ENCODE results near the gene NTN4.
"Not testable (repeated sequence)": the region's sequence is repeated elsewhere in the genome, so short reads cannot be mapped to it uniquely, and the experiment has no call there.

Gene NTN4

GRCh38 chr12:95623554-95624170 lies 166.9 kb downstream of the NTN4 start:
- peak; percentile 55 for DNase-seq (ENCODE audit: low spot score)

GRCh38 chr12:95622879-95623278 lies 167.7 kb downstream of the NTN4 start:
- no peak for DNase-seq (ENCODE audit: low spot score)

GRCh38 chr12:95621725-95622124 lies 168.8 kb downstream of the NTN4 start:
- DNase-seq (ENCODE audit: low spot score), result no peak

GRCh38 chr12:95620171-95620570 lies 170.4 kb downstream of the NTN4 start:
- DNase-seq (ENCODE audit: low spot score), result no peak

GRCh38 chr12:95616470-95616869 lies 174.1 kb downstream of the NTN4 start:
- DNase-seq (ENCODE audit: low spot score), result not testable (repeated sequence)

GRCh38 chr12:95615749-95616148 lies 174.8 kb downstream of the NTN4 start:
- DNase-seq (ENCODE audit: low spot score), result no peak

GRCh38 chr12:95614390-95614982 lies 176.1 kb downstream of the NTN4 start:
- DNase-seq (ENCODE audit: low spot score), result no peak

- no peak for DNase-seq (ENCODE audit: low spot score)
Measured at GRCh38 chr12:95613021-95613420, 177.5 kb downstream of the NTN4 start.

- DNase-seq (ENCODE audit: low spot score), result no peak
Measured at GRCh38 chr12:95611676-95612309, 178.8 kb downstream of the NTN4 start.

GRCh38 chr12:95608252-95609033 lies 182.1 kb downstream of the NTN4 start:
- no peak for DNase-seq (ENCODE audit: low spot score)
